BE2C (cell line): ENCODE measurements around the gene TRIO.

Source experiments
- DNase-seq: peaks from one replicate; pipeline ENCODE4 v3.0.0-alpha.2; 2020
- H3K27me3 ChIP-seq: fragments of 250-450 bp; sonication (Bioruptor Pico); 2 replicates; pipeline ENCODE4 v1.5.1; 2020; ENCODE audit warnings: mild to moderate bottlenecking
- H3K36me3 ChIP-seq: fragments of 250-450 bp; sonication (Bioruptor Pico); 2 replicates; pipeline ENCODE4 v1.5.1; 2020; ENCODE audit warnings: mild to moderate bottlenecking
- H3K4me1 ChIP-seq: fragments of 250-450 bp; sonication (Bioruptor Pico); 2 replicates; pipeline ENCODE4 v1.5.1; 2020
- H3K4me3 ChIP-seq: 2 replicates; pipeline ENCODE4 v1.5.1; 2011; ENCODE audit warnings: low read depth, low read length
- H3K9me3 ChIP-seq: fragments of 250-450 bp; sonication (Bioruptor Pico); 2 replicates; pipeline ENCODE4 v1.5.1; 2020
- TF ChIP-seq, protein P1 (sequence below): IDR thresholded peaks from 2 replicates; pipeline ENCODE4 v1.5.1; 2012; ENCODE audit warnings: mild to moderate bottlenecking, low read depth, low read length

Gene TRIO

GRCh38 chr5:14226149-14226548, 83.0 kb downstream of the TRIO start:
- no peaks in the 10 kb centered on the region for H3K36me3 ChIP-seq
- DNase-seq, result no peak
- TF ChIP-seq, protein P1, sequence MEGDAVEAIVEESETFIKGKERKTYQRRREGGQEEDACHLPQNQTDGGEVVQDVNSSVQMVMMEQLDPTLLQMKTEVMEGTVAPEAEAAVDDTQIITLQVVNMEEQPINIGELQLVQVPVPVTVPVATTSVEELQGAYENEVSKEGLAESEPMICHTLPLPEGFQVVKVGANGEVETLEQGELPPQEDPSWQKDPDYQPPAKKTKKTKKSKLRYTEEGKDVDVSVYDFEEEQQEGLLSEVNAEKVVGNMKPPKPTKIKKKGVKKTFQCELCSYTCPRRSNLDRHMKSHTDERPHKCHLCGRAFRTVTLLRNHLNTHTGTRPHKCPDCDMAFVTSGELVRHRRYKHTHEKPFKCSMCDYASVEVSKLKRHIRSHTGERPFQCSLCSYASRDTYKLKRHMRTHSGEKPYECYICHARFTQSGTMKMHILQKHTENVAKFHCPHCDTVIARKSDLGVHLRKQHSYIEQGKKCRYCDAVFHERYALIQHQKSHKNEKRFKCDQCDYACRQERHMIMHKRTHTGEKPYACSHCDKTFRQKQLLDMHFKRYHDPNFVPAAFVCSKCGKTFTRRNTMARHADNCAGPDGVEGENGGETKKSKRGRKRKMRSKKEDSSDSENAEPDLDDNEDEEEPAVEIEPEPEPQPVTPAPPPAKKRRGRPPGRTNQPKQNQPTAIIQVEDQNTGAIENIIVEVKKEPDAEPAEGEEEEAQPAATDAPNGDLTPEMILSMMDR, result no peak
- no peaks in the 10 kb centered on the region; the same call in 1 of the 2 replicates for H3K4me1 ChIP-seq
- no peak overlapping the region for H3K4me3 ChIP-seq
- H3K27me3 ChIP-seq, result no peaks in the 10 kb centered on the region
- no peaks in the 10 kb centered on the region for H3K9me3 ChIP-seq

DNA sequence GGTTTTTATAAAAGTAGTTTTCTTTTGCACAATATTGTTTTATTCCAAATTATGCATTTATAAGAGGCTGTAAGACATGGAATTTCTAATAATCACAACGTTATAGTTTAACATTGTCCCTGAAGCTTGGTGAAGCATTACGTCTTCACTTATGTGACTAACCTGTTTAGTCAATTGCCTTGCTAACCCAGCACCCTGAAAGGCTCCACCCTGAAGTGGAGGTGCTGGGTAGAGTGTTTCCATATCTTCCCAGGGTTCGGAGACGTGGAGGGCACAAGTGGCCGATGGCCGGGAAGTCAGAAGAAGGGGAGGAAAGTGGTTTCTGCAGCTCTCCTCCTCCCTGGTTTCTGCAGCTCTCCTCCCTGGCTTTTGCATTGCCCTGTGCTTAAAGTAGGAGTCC, 83.4 kb downstream of the TRIO start:
- H3K36me3 ChIP-seq, result no peaks in the 10 kb centered on the region
- no peak for DNase-seq
- no peaks in the 10 kb centered on the region for H3K9me3 ChIP-seq
- no peaks in the 10 kb centered on the region; the same call in 1 of the 2 replicates for H3K4me1 ChIP-seq
- no peak overlapping the region for H3K4me3 ChIP-seq
- no peaks in the 10 kb centered on the region for H3K27me3 ChIP-seq
- TF ChIP-seq, protein P1, result no peak

GRCh38 chr5:14226992-14227391, 83.8 kb downstream of the TRIO start:
- TF ChIP-seq, protein P1, result no peak
- no peak for DNase-seq
- Histone ChIP-seq H3K4me3 (no peak overlapping the region), H3K27me3 (no peaks in the 10 kb centered on the region), H3K36me3 (no peaks in the 10 kb centered on the region), H3K4me1 (no peaks in the 10 kb centered on the region; the same call in 1 of the 2 replicates), H3K9me3 (no peaks in the 10 kb centered on the region)

- Histone ChIP-seq H3K36me3 (no peaks in the 10 kb centered on the region), H3K4me3 (no peak overlapping the region), H3K4me1 (no peaks in the 10 kb centered on the region; the same call in 1 of the 2 replicates), H3K9me3 (no peaks in the 10 kb centered on the region), H3K27me3 (no peaks in the 10 kb centered on the region)
- no peak for DNase-seq
- TF ChIP-seq, protein P1, result no peak
Observed at GRCh38 chr5:14227513-14227912, 84.4 kb downstream of the TRIO start.

GRCh38 chr5:14228219-14228618, 85.1 kb downstream of the TRIO start:
- Histone ChIP-seq H3K36me3 (no peaks in the 10 kb centered on the region), H3K4me1 (no peaks in the 10 kb centered on the region; the same call in 1 of the 2 replicates), H3K27me3 (no peaks in the 10 kb centered on the region), H3K4me3 (no peak overlapping the region), H3K9me3 (no peaks in the 10 kb centered on the region)
- TF ChIP-seq, protein P1, result no peak
- no peak for DNase-seq

GRCh38 chr5:14229181-14229580, 86.0 kb downstream of the TRIO start:
- Histone ChIP-seq H3K4me1 (no peaks in the 10 kb centered on the region), H3K4me3 (no peak overlapping the region), H3K36me3 (no peaks in the 10 kb centered on the region), H3K9me3 (no peaks in the 10 kb centered on the region), H3K27me3 (no peaks in the 10 kb centered on the region)
- DNase-seq, result no peak
- TF ChIP-seq, protein P1, result no peak
